Measurements from ENCODE around the gene PLCH1.

GRCh38 chr3:155327871-155328270, 417.0 kb downstream of the PLCH1 start:
- no peak for TF ChIP-seq POLR2AphosphoS5 (IDR thresholded peaks at IDR 0.05; ENCODE audit: borderline replicate concordance, low read depth, low read length)
- no peak for TF ChIP-seq EZH2 (IDR thresholded peaks at IDR 0.05)
